ENCODE results near the gene ARMC9. TPM values are rescaled to one million over a fixed set of nuclear protein-coding genes. Genes with fewer than 3 reads are reported as not detected.
A peak's percentile ranks its signal among the peaks of the same experiment; 100 is the strongest.

Gene ARMC9
- total RNA-seq, 2 donors from 2014 or later, result 41.7 to 51.5 TPM

DNA sequence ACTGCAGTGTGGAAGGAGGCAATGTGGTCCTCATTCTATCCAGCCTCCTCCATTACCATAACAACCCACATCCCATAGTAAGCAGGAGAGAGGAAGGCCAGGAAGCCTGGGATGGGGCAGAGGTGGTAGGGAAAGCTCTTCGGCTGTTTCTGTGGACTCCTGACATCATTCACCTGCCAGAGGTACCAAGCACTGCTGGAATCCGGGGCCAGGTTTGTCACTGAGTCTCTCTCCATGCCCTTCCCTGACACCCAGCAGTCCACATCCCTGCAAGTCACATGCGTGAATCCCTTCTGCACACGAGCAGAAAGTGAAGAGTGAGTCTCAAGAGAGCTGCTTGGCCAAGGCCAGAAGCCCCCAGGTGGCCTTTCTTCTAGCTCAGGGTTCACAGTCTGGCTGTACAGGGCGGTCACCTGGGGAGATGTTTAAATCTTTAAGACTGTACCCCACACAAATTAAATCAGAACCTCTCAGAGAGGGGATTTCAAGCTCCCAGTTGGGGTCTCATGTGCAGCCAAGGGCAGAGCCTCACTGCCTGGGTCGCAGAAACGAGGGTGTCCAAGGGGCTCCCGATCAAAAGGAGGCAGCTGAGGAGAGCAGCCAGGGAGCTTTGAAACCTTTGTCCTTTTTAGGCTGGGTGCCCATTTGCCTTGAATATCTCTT lies 94.2 kb downstream of the ARMC9 start:
- H3K27me3 Mint-ChIP-seq (ENCODE audit: insufficient read depth), result no peaks in the 10 kb centered on the region
- peak; percentile 32 for DNase-seq
- 94 to 97% methylated on average over 7 to 8 of the region's 8 CpGs for WGBS, 2 experiments (ENCODE audit: insufficient coverage in 1 of 2, insufficient read length in 1 of 2)
- peaks cover 22% of the 10 kb centered on the region for H3K36me3 ChIP-seq (ENCODE audit: control insufficient read depth, insufficient read depth, low read length)
- peaks cover 9% of the 10 kb centered on the region for H3K4me1 Mint-ChIP-seq
- no peaks in the 10 kb centered on the region for H3K9me3 ChIP-seq (ENCODE audit: control insufficient read depth, low read length)
- no peaks in the 10 kb centered on the region for H3K4me1 ChIP-seq (ENCODE audit: control insufficient read depth, insufficient read depth, low read length)
- TF ChIP-seq, protein P1, sequence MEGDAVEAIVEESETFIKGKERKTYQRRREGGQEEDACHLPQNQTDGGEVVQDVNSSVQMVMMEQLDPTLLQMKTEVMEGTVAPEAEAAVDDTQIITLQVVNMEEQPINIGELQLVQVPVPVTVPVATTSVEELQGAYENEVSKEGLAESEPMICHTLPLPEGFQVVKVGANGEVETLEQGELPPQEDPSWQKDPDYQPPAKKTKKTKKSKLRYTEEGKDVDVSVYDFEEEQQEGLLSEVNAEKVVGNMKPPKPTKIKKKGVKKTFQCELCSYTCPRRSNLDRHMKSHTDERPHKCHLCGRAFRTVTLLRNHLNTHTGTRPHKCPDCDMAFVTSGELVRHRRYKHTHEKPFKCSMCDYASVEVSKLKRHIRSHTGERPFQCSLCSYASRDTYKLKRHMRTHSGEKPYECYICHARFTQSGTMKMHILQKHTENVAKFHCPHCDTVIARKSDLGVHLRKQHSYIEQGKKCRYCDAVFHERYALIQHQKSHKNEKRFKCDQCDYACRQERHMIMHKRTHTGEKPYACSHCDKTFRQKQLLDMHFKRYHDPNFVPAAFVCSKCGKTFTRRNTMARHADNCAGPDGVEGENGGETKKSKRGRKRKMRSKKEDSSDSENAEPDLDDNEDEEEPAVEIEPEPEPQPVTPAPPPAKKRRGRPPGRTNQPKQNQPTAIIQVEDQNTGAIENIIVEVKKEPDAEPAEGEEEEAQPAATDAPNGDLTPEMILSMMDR (conservative IDR thresholded peaks at IDR 0.05), result no peak
- no peaks in the 10 kb centered on the region for H3K9me3 Mint-ChIP-seq
- no peak overlapping the region for H3K4me3 Mint-ChIP-seq
- no peak overlapping the region for H3K27ac ChIP-seq (ENCODE audit: low read depth, low read length)
- H3K27me3 ChIP-seq (ENCODE audit: control insufficient read depth, insufficient read depth, low read length, poor library complexity, severe bottlenecking), result no peaks in the 10 kb centered on the region
- H3K9ac ChIP-seq (ENCODE audit: extremely low read depth, low read length, poor library complexity, severe bottlenecking), result no peak overlapping the region
- H3K36me3 Mint-ChIP-seq (ENCODE audit: low read depth), result peaks cover 31% of the 10 kb centered on the region
- H3K27ac Mint-ChIP-seq, result no peak overlapping the region
- H3K4me3 ChIP-seq (ENCODE audit: low read length), result no peak overlapping the region

DNA sequence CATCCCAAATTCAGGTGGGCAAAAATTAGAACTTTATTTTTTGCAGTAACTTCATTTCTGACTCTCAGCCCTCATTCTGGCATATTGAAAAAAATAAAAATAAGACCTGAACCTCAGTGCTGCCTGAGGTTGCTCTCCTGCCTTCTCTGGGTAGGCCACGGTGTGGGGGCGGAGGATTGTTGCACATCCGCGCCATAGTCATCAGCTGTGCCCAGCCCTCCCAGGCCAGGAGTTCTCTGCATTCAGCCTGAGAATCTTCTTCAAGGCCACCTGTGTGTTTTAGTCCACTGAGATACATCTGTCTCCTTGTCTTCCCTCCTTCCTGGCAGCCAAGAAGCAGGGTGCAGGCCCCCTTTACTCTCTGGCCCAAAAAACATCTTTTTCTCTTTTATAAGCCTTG lies 94.7 kb downstream of the ARMC9 start:
- Mint-ChIP-seq H3K36me3 (ENCODE audit: low read depth) (peaks cover 31% of the 10 kb centered on the region), H3K27me3 (ENCODE audit: insufficient read depth) (no peaks in the 10 kb centered on the region), H3K4me1 (peaks cover 10% of the 10 kb centered on the region), H3K9me3 (no peaks in the 10 kb centered on the region), H3K4me3 (no peak overlapping the region), H3K27ac (no peak overlapping the region)
- 96 to 97% methylated on average over 4 of the region's 4 CpGs for WGBS, 2 experiments (ENCODE audit: insufficient coverage in 1 of 2, insufficient read length in 1 of 2)
- DNase-seq, result peak; percentile 14
- Histone ChIP-seq H3K36me3 (ENCODE audit: control insufficient read depth, insufficient read depth, low read length) (peaks cover 22% of the 10 kb centered on the region), H3K27ac (ENCODE audit: low read depth, low read length) (no peak overlapping the region), H3K9ac (ENCODE audit: extremely low read depth, low read length, poor library complexity, severe bottlenecking) (no peak overlapping the region), H3K4me1 (ENCODE audit: control insufficient read depth, insufficient read depth, low read length) (no peaks in the 10 kb centered on the region), H3K9me3 (ENCODE audit: control insufficient read depth, low read length) (no peaks in the 10 kb centered on the region), H3K27me3 (ENCODE audit: control insufficient read depth, insufficient read depth, low read length, poor library complexity, severe bottlenecking) (no peaks in the 10 kb centered on the region), H3K4me3 (ENCODE audit: low read length) (no peak overlapping the region)
- TF ChIP-seq, protein P1 (conservative IDR thresholded peaks at IDR 0.05), result no peak

- Histone ChIP-seq H3K9ac (ENCODE audit: extremely low read depth, low read length, poor library complexity, severe bottlenecking) (no peak overlapping the region), H3K4me1 (ENCODE audit: control insufficient read depth, insufficient read depth, low read length) (no peaks in the 10 kb centered on the region), H3K27me3 (ENCODE audit: control insufficient read depth, insufficient read depth, low read length, poor library complexity, severe bottlenecking) (no peaks in the 10 kb centered on the region), H3K36me3 (ENCODE audit: control insufficient read depth, insufficient read depth, low read length) (peaks cover 16% of the 10 kb centered on the region), H3K9me3 (ENCODE audit: control insufficient read depth, low read length) (no peaks in the 10 kb centered on the region), H3K27ac (ENCODE audit: low read depth, low read length) (no peak overlapping the region), H3K4me3 (ENCODE audit: low read length) (no peak overlapping the region)
- Mint-ChIP-seq H3K36me3 (ENCODE audit: low read depth) (peaks cover 24% of the 10 kb centered on the region), H3K4me1 (peaks cover 12% of the 10 kb centered on the region), H3K9me3 (no peaks in the 10 kb centered on the region), H3K27ac (no peak overlapping the region), H3K4me3 (no peak overlapping the region), H3K27me3 (ENCODE audit: insufficient read depth) (no peaks in the 10 kb centered on the region)
- WGBS, 2 experiments (ENCODE audit: insufficient coverage in 1 of 2, insufficient read length in 1 of 2), result 84 to 90% methylated on average over 7 of the region's 7 CpGs
- peak; percentile 31 for DNase-seq
- TF ChIP-seq, protein P1 (conservative IDR thresholded peaks at IDR 0.05), result no peak
Measured at GRCh38 chr2:231294116-231294515, 95.7 kb downstream of the ARMC9 start.
